Tibial nerve (tissue), 4 donors: ENCODE measurements around the gene NDUFAF2. TPM values are rescaled to one million over a fixed set of nuclear protein-coding genes. Genes with fewer than 3 reads are reported as not detected.

Experiments used
- DNase-seq, 2 donors: peaks; one replicate each; pipeline ENCODE4 v3.0.0-alpha.2; 2019; ENCODE audit warnings: low spot score in 2 of 2
- H3K27ac ChIP-seq, 4 donors: fragments of 200-600 bp; sonication (generic) in 3 of 4; one replicate each; pipeline ENCODE4 v1.5.1; 2017 to 2019; ENCODE audit warnings: mild to moderate bottlenecking in 1 of 4
- H3K27me3 ChIP-seq, 2 donors: fragments of 200-600 bp; sonication (generic) in 1 of 2; one replicate each; pipeline versions ENCODE4 v1.5.1 to v1.6.0; 2017 to 2019
- H3K36me3 ChIP-seq, 3 donors: fragments of 200-600 bp; sonication (generic); one replicate each; pipeline ENCODE4 v1.5.1; 2018 to 2019
- H3K4me1 ChIP-seq, 4 donors: fragments of 200-600 bp; sonication (generic) in 3 of 4; one replicate each; pipeline ENCODE4 v1.5.1; 2017 to 2019
- H3K4me3 ChIP-seq, 4 donors: fragments of 200-600 bp; sonication (generic) in 3 of 4; one replicate each; pipeline ENCODE4 v1.5.1; 2017 to 2019; ENCODE audit warnings: mild to moderate bottlenecking in 1 of 4, moderate library complexity in 1 of 4
- H3K9me3 ChIP-seq, 4 donors: fragments of 200-600 bp; sonication (generic) in 3 of 4; one replicate each; pipeline ENCODE4 v1.5.1; 2017 to 2019
- CTCF ChIP-seq, 5 experiments: fragments of 200-600 bp in 3 of 5; fragments of 450-650 bp in 2 of 5; sonication (generic) in 3 of 5; IDR thresholded peaks; one replicate each; pipeline ENCODE4 v1.5.1; 2016 to 2019; ENCODE audit warnings: antibody characterized with exemption in 5 of 5, mild to moderate bottlenecking in 3 of 5, moderate library complexity in 2 of 5
- EP300 ChIP-seq, 2 donors: sonication (generic); formaldehyde crosslinking; IDR thresholded peaks; one replicate each; pipeline ENCODE4 v1.6.1; 2017; ENCODE audit warnings: antibody characterized with exemption in 2 of 2, mild to moderate bottlenecking in 1 of 2
- POLR2A ChIP-seq, 2 donors: fragments of 450-650 bp; IDR thresholded peaks; one replicate each; pipeline ENCODE4 v1.6.1; 2017; ENCODE audit warnings: antibody characterized with exemption in 2 of 2, mild to moderate bottlenecking in 2 of 2, moderate library complexity in 2 of 2
- WGBS, 2 donors: methylation state at CpG; one replicate each; pipeline ENCODE4 v1.1.5; 2018; 5-methylcytosine and 5-hydroxymethylcytosine counted together
- total RNA-seq, 4 donors: library from RNA; depleted of rRNA; stranded (reverse); fragments of >200 nt; gene quantifications; one replicate each; pipeline ENCODE4 v1.1.0, GENCODE V29; 2016

The NDUFAF2 gene
- total RNA-seq, 4 donors from 2014 or later = 16.2 to 46.5 (median 24.2) TPM

- WGBS, 2 donors = 84 to 88% methylated on average over 5 of the region's 5 CpGs
- Histone ChIP-seq H3K4me3 (no peak overlapping the region), H3K36me3 (no peaks in the 10 kb centered on the region), H3K9me3 (no peaks in the 10 kb centered on the region), H3K4me1 (no peaks in the 10 kb centered on the region), H3K27ac (no peak overlapping the region), H3K27me3 (no peaks in the 10 kb centered on the region)
- TF ChIP-seq CTCF (IDR thresholded peaks at IDR 0.05) (no peak), POLR2A (IDR thresholded peaks at IDR 0.05) (no peak), EP300 (IDR thresholded peaks at IDR 0.05) (no peak)
- DNase-seq = no peak
Measured at GRCh38 chr5:61139094-61139873, 194.3 kb downstream of the NDUFAF2 start.

GRCh38 chr5:61139931-61140330 is 194.9 kb downstream of the NDUFAF2 start:
- no peaks in the 10 kb centered on the region for H3K9me3 ChIP-seq
- 97% methylated on average over 4 of the region's 4 CpGs for WGBS, 2 donors
- H3K36me3 ChIP-seq = no peaks in the 10 kb centered on the region
- no peak overlapping the region for H3K27ac ChIP-seq
- H3K4me1 ChIP-seq = no peaks in the 10 kb centered on the region
- no peak overlapping the region for H3K4me3 ChIP-seq
- no peaks in the 10 kb centered on the region for H3K27me3 ChIP-seq
- DNase-seq = no peak
- TF ChIP-seq CTCF (IDR thresholded peaks at IDR 0.05) = no peak
- no peak for TF ChIP-seq POLR2A (IDR thresholded peaks at IDR 0.05)
- TF ChIP-seq EP300 (IDR thresholded peaks at IDR 0.05) = no peak

- Histone ChIP-seq H3K4me1 (no peaks in the 10 kb centered on the region), H3K4me3 (no peak overlapping the region), H3K27me3 (no peaks in the 10 kb centered on the region), H3K9me3 (no peaks in the 10 kb centered on the region), H3K36me3 (no peaks in the 10 kb centered on the region), H3K27ac (no peak overlapping the region)
- DNase-seq = no peak
- 28 to 32% methylated on average over 1 of the region's 1 CpG for WGBS, 2 donors
- TF ChIP-seq EP300 (IDR thresholded peaks at IDR 0.05) (no peak), CTCF (IDR thresholded peaks at IDR 0.05) (no peak), POLR2A (IDR thresholded peaks at IDR 0.05) (no peak)
Measured at GRCh38 chr5:61141801-61142200, 196.8 kb downstream of the NDUFAF2 start.

GRCh38 chr5:61142391-61142790 is 197.4 kb downstream of the NDUFAF2 start:
- H3K4me1 ChIP-seq = no peaks in the 10 kb centered on the region
- WGBS, 2 donors = 56 to 71% methylated on average over 1 of the region's 1 CpG

More at GRCh38 chr5:61142391-61142790, 197.4 kb downstream of the NDUFAF2 start:
- no peak for DNase-seq
- H3K27ac ChIP-seq = no peak overlapping the region
- H3K27me3 ChIP-seq = no peaks in the 10 kb centered on the region
- TF ChIP-seq POLR2A (IDR thresholded peaks at IDR 0.05) (no peak), EP300 (IDR thresholded peaks at IDR 0.05) (no peak), CTCF (IDR thresholded peaks at IDR 0.05) (no peak)
- no peaks in the 10 kb centered on the region for H3K9me3 ChIP-seq
- H3K4me3 ChIP-seq = no peak overlapping the region
- no peaks in the 10 kb centered on the region for H3K36me3 ChIP-seq
